GM18505 (cell line): ENCODE data around the gene ASCL4.

ENCODE experiments used
- ATAC-seq: cut with Tn5 transposase; IDR thresholded peaks from one replicate; pipeline ENCODE4 v1.9.1; 2021; ENCODE audit not compliant: unreplicated experiment
- POLR2A ChIP-seq: IDR thresholded peaks from 4 replicates; pipeline ENCODE4 v1.6.1; 2011; ENCODE audit warnings: borderline replicate concordance; ENCODE audit not compliant: insufficient read depth, insufficient read length; ENCODE audit errors: extremely low read depth

ASCL4 gene

GRCh38 chr12:107783406-107784376, 9.2 kb downstream of the ASCL4 start:
- no peak for ATAC-seq
- no peak for TF ChIP-seq POLR2A

- TF ChIP-seq POLR2A = no peak
- ATAC-seq = no peak
Measured at GRCh38 chr12:107788281-107788680, 13.8 kb downstream of the ASCL4 start.

GRCh38 chr12:107788690-107789458, 14.4 kb downstream of the ASCL4 start:
- TF ChIP-seq POLR2A = no peak
- no peak for ATAC-seq

- TF ChIP-seq POLR2A = no peak
- no peak for ATAC-seq
Measured at GRCh38 chr12:107791465-107792089, 17.1 kb downstream of the ASCL4 start.

GRCh38 chr12:107794451-107794850, 19.9 kb downstream of the ASCL4 start:
- ATAC-seq = no peak
- TF ChIP-seq POLR2A = no peak

GRCh38 chr12:107798580-107798979, 24.1 kb downstream of the ASCL4 start:
- no peak for TF ChIP-seq POLR2A
- no peak for ATAC-seq

GRCh38 chr12:107801150-107801549, 26.6 kb downstream of the ASCL4 start:
- TF ChIP-seq POLR2A = no peak
- no peak for ATAC-seq

- no peak for TF ChIP-seq POLR2A
- no peak for ATAC-seq
Measured at GRCh38 chr12:107803092-107803491, 28.6 kb downstream of the ASCL4 start.

GRCh38 chr12:107805488-107806180, 31.1 kb downstream of the ASCL4 start:
- no peak for ATAC-seq
- TF ChIP-seq POLR2A = no peak

GRCh38 chr12:107807471-107808150, 33.1 kb downstream of the ASCL4 start:
- no peak for TF ChIP-seq POLR2A
- no peak for ATAC-seq

- no peak for ATAC-seq
- no peak for TF ChIP-seq POLR2A
Measured at GRCh38 chr12:107817250-107817649, 42.7 kb downstream of the ASCL4 start.

GRCh38 chr12:107818984-107819383, 44.5 kb downstream of the ASCL4 start:
- no peak for ATAC-seq
- no peak for TF ChIP-seq POLR2A

- no peak for ATAC-seq
- no peak for TF ChIP-seq POLR2A
Measured at GRCh38 chr12:107822356-107822755, 47.9 kb downstream of the ASCL4 start.
